Stimulated activated CD4-positive, alpha-beta T cell treated with anti-CD3 and anti-CD28 coated beads, Interleukin-12 subunit alpha, Interleukin-12 subunit beta, amount 100 ng/mL, for 48 hours (primary cell): Measurements from ENCODE around the gene GPR25.
A peak's percentile ranks its signal among the peaks of the same experiment; 100 is the strongest.

Source experiments
- DNase-seq, 3 donors: peaks; one replicate each; pipeline ENCODE4 v3.0.0-alpha.2; 2020; ENCODE audit warnings: low read depth in 2 of 3, low spot score in 1 of 3

GPR25 gene

DNA sequence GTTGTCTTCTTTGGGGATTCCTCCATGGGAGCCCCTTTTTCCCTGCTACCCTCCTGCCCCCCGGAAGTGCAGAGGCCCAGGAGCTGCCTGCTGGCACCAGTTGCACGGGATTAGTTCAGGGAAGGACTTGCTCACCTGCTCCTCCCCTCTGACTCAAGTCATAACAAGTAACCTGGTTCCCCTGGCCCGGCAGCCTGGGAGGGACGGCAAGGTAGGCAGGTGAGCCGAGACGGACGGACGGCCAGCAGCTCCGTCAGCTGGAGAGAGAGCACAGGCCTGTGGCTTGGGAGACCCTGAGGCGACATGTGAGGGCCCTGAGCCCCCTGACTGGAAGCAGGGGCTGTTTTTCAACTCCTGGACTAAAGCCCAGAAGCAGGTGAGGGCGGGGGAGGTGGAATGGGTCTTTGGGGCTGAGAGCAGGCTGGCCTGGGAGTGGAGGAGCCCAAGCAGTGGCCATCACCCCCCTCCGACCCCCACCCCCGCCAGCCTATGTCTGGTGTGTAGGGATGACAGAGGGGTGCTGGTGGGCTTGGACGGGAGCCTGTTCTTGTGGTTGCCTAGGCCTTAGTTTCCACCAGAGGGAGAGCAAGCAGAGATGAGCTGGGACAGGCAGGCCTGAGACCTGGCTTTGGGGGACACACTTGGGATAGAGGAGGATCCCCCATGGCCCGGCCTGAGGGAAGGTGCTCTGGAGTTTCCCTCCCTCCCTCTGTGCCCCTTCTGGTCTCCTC, 22.1 kb downstream of the GPR25 start, which contains the start of gene INAVA:
INAVA (plus strand) TSS at position 189 of the 731 bp plus-strand sequence. CDS start 3,501 bp downstream, outside the sequence.
- no peak for DNase-seq

DNA sequence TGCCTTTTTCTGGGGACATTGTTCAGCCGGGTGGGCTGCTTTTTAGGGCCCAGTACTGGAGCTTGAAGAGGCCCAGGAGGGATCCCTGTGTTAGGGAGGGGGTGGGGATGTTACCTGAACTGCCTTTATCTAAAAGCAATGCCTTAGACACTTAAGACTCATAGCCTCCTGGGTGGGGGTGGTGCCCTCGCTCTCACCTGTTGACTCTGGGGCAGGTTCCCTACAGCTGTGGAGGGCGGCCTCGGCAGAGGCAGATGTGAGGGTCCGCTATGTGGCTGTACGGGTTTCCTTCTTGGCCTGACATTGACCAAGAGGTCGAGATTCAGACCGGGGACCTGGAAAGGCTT, 22.6 kb downstream of the GPR25 start:
- no peak for DNase-seq

DNA sequence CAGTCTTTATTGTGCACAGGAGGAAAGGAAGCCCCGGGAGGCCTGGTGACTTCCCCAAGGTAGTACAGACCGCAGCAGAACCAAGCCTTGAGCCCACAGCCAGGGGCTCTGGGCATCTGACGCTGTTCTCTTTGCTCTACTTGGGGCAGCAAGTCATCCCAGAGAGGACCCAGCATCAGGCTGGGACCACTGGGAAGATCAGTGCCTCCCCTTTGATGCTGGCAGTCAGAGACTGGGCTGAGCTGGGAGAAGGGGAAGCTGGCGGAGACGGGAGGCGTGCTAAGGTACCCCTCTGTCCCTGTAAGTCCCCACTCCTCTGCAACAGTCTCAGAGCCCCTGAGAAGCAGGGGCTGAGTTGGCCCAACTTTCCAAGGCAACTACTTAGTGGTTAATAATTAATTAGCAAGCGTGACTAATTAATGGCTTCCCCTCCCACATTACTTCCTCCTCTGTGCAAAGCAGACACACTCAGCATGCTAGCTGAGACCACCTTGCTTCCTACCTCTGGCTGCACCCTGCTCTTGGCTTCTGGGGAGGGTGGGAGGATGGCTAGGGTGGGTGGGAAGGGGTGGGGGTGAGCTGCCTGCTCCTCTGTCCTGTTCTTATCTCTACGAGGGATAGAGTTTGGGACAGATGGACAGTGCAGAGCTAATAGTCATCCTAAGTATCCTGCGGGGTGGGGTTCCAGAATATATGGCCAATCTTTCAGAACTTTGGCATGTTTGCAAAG, 23.2 kb downstream of the GPR25 start:
- DNase-seq: no peak

DNA sequence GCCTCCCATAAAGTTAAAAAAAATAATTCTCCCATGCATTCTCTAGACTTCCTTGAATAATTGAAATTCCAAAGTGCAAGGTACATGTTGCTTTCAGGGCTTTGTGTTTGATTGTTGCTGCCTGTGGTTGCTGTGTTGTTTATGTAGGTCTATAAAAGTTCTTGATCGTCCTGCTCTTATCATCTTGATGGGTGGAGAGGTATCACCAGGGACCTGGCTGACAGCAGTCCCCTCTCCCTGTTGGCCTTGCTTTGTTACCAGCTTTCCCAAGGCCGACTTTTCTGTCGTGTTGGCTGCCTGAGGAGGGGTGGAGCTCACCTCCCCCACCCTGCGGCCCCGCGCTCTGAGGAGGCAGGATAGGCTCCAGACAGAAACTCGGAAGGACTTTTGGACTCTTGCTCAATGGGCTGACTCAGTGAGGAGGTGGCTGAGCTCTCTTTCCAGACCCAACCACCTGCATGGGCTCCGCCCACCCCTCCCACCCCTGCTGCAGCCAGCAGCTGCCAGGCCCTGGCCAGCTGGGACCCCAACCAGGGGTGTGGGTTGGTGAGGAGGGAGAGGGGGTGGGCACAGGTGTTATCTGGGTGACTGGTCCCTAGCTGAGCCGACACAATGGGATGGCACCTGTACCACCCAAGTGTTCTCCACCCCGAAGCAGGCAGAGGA, 23.9 kb downstream of the GPR25 start:
- DNase-seq: no peak

DNA sequence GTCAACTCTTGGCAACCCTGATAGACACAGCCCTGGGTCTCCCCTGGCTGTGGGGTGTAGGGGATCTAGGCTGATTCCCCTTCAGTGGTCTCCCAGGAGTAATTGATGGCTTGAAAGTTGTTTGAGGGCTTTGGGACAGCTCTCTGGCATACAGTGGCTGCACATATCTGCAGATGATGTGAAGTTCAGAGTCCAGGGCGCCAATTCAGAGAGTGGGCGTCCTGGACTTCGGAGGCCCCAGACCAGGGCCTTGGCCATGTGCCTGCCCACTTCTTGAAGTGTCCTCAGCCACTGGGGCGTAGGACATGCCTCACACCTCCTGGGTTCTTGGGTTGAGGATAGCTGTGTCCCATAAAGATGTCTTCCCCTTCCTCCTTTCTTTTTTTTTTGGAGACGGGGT, 24.5 kb downstream of the GPR25 start:
- no peak for DNase-seq

DNA sequence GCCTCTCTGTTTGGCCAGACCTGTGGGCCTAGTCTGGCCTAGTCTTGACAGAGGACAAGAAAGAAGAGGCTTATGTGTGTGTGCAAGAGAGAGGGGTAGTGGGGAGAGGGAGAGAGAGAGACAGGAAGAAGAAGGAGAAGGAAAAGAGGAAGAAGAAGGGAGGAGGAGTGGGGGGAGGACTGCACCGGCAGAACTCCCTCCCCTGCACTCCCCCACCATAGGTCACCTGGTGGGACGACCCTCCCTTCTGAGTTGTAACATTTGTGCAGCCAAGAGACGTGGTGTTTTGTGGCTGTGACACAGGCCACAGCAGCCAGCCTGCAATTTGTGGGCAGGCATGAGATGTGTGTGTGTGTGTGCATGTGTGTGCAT, 26.2 kb downstream of the GPR25 start:
- DNase-seq: no peak

DNA sequence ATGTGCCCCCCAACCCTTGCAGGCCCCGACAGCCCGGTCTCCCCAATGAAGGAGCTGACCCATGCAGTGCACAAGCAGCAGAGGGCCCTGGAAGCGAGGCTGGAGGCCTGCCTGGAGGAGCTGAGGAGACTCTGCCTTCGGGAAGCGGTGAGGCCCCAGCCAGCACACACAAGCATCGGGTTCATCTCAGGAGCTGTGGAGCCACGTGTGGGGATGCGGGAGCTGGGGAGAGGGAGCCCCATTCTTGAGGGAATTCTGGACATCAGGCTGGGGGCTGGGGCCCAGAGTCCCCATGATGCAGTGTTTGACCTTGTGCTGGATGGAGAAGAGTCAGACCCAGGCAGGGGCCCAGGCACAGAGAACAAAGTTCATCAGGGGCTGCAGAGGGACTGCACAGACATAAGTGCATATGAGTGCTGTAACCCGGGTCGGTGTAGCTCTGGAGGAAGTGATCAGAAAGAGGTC, 26.7 kb downstream of the GPR25 start:
- no peak for DNase-seq

DNA sequence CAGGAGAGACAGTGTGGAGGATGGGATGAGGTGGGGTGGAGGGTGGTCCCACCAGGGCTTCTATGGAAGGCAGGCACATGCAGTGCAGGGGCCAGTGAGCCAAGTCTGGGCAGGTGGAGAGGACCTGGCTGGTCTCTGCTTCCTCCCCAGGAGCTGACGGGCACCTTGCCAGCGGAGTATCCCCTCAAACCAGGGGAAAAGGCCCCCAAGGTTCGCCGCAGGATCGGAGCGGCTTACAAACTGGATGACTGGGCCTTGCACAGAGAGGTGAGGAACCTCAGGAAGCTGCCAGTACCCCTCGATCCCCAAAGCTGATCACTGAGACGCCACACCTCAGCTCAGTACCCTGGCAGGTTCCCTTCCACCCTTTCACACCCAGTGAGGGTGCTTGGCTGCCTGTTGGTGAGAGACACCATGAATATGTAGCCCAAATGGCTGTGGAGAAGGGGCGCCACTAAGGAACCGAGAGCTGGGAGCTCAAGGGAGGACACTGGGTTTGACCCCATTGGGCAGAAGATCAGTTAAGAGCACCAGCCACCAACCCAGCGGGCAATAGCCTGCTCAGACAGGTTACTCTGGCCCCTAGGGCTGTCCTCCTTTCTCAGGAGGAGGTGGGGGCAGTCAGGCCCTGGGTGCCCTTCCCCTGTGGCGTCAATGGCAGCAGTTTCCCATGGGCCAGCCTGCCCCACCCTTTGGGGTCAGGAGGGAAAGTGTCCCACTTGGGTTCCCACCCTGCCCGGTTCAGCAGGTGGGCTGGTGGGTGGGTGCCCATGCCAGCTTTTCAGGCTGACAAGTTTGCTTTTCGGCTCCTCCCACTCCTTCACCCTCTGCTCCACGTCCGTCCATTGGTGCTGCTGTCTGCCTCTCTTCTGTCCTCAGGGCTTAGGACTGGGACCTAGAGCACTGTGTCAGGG, 27.4 kb downstream of the GPR25 start:
- DNase-seq: no peak

DNA sequence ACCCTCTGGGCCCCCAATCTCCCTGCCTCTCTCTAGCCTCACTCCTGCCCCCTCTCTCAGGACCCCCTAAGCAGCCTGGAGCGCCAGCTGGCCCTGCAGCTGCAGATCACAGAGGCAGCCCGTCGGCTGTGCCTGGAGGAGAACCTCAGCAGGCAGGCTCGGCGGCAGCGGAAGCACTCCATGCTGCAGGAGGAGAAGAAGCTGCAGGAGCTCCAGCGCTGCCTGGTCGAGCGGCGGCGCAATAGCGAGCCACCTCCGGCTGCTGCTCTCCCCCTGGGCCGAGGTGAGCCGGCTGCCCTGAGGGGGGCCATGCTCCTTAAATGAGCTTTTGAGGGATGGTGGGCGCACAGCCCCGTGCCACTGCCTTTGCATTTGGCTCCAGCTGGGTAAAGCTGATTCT, 28.1 kb downstream of the GPR25 start:
- DNase-seq: no peak

DNA sequence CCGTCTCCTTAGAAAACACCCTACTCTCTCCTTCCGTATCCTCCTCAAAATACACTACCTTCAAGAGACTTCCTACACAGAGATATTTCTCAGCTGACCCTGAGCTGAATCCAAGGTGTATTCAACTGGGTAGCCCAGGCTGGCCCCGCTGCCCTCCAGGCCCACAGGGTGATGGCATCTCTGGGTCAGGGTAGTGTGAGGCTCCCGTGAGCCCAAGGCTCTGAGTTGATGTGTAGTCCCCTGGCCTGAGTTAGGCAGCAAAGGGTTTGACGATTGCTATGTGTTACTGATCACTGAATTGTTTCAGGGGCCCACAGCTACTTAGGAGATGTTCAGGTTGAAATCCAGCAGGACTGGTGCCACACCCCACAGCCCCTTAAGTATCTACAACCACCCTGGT, 28.6 kb downstream of the GPR25 start:
- DNase-seq: no peak

DNA sequence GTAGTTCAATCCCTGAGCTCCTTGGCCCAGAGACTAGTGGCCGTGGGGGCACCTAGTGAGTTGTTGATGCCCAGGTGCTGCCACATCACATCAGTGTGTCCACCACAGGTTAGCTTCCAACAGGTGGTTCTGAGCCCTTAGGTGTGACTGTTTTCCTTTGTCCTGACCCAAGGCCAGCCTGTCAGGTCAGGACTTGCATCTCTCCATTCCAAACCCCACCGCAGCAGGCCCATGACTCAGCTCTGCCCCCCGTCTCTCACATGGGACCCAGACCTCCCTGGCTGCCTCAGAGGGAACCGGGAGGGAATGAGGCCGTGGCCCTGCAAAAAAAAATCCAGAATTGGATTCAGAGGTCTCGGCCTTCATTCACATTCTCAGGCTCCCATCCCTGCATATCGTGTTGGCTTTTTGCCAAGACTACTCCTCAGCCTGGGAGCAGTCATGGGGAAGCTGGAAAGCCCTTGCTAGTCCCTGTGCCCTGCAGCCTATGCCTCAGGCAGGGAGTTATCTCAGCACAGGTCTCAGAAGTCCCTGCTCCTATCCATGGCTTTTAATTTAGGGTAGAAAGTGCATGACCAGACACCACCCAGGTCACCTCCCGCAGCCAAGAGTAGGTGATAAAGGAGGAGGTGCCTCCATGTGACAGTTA, 29.1 kb downstream of the GPR25 start:
- DNase-seq: no peak

DNA sequence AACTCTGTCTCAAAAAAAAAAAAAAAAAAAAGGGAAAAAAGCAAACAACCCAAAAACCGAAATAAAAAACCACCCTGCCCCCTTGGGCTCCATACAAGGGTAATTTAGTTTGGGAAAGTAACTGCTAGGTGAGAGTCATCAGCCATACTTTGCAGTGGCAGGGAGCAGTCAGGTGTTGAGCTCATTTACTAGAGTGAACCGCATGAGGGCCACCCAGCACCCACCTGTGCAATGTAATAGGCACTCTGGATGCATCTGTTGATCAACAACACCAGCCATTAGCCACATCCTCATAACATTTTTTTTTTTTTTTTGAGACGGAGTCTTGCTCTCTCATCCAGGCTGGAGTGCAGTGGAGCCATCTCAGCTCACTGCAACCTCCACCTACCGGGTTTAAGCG, 31.0 kb downstream of the GPR25 start:
- DNase-seq: no peak

DNA sequence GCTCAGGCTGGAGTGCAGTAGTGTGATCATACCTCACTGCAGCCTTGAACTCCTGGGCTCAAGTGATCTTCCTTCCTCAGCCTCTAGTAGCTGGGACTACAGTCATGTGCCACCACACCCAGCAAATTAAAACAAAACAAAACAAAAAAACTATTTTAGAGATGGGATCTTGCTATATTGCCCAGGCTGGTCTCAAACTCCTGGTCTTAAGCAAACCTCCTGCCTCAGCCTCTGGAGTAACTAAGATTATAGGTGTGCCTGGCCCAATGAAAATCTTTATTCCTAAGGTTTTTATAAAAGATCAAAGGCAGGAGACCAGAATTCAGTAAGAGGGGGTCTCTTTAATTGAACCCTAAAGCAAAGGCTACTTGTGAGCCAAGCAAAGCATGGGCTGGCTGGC, 32.0 kb downstream of the GPR25 start:
- DNase-seq: no peak

DNA sequence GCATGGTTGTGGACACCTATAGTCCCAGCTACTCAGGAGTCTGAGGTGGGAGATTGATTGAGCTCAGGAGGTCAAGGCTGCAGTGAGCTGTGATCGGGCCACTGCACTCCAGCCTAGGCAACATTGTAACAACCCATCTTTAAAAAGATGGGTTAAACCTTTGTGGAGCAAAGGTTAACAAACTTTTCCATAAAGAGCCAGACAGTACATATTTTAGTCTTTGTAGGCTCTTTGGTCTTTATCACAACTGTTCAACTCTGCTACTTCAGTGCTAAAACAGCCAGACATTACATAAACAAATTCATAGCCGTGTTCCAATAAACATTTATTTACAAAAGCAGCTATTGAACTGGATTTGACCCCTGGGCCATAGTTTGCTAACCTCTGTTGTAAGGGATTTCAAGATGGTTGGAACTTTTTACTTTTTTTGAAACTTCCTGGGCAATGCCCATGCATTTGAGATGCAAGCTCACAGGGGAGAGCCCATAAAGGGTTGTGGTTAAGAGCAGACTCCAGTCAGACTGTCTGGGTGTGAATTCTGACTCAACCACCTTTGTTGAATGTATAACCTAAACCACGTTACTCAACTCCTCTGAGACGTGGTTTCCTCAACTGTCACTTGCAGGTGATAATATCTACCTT, 32.8 kb downstream of the GPR25 start:
- peak; percentile 15 to 44 (median 16) for DNase-seq

DNA sequence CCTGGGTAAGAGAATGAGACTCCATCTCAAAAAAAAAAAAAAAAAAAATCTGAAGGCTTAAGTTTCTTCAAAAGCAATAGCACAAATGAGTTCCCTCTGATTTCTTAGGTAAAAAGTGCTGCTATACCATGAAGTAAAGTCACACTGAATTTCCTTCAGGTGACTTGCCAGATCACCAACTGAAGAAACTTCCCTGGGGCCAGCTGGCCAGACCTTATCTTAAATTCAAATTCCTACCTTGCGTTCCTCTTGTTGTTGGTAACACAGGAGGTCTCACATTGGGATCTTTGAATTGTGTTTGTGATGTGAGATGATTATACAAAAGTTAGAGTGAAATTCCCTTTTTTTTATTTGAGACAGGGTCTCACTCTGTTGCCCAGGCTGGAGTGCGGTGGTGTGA, 33.7 kb downstream of the GPR25 start:
- no peak for DNase-seq

DNA sequence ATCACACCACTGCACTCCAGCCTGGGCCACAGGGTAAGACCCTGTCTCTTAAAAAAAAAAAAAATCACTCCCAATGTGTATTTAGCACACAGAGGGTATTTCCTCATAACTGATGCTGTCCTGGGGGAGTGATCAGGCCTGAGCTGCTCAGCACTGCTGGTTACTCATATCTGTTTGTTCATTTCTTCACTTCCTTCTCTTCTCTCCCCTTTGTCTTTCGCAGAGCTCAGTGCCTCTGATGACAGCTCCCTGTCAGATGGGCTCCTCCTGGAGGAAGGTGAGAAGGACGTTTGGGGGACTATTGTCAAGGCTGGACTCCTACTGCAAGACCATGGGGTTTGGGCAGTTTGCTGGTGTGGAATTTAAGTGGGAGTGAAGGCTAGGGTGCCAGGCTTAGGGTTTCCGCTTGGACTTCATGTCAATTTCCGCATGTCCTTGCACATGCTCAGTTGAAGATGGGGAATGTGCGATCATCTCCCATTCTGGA, 34.9 kb downstream of the GPR25 start:
- no peak for DNase-seq

DNA sequence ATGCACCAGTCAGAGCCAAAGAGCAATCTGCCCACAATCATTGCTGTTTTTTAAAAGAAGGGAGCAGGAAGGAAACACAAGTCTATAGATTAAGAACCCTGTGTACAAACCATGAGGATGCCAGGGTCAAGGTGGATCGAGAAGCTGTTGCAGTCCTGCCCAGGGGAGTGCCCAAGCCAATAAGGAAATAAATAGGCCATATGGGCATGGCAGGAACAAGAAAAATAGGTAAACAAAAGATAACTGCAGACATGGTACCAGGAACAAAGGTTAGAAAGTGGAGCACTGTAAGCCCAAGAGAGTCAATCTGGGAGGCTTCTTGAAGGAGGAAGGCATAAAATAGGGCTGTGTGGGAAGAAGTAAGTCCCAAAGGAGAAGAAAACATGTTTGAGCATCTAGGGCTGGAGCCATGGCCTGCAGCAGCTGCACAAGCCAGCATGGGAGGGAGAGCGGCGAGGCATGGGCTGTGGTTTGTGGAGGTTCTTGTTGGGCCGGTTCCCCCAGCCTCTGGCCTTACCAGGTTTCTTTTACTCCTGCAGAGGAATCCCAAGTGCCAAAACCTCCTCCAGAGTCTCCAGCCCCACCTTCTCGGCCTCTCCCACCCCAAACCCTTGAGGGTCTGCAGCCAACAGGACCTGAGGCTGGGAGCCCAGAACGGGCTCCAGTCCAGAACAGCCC, 35.5 kb downstream of the GPR25 start:
- DNase-seq: no peak

DNA sequence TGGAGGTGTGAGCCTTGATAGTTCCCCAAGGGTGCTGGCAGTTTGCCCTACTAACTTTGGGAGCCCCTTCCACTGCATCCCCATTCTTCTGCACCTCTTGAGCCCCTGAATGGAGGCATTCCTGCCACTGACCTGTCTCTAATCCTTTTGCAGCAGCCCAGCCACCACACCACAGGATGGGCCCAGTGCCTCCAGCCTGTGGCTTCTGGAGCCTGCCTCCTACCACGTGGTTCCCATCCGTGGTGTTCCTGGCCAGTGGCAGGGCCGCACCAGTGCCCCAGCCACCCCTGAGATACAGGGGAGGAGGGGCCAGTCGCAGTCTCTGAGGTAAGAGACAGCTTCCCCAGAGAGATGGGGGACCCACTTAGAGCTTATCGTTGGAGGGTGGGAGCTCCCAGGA, 36.3 kb downstream of the GPR25 start:
- DNase-seq: no peak

DNA sequence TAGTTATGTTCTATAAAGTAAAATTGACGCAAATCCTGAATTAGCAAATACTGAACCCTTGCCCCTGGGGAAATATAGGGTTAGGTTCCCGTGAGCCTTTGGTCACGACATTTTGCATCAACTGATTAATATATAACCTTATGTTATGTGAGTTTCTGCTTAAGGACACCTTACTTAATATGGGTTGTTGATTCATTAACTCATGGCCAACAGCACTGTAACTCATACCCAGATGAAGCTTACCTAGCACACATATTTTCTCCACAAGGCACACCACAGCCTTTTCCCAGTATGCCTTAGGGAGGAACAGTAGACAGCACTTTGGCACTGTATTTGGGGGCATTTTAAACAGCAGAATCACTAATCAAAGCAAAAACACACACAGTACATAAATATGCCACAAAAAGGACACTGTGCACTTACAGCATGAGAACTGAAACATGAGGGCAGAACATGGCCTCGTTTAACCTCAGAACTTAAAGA, 37.0 kb downstream of the GPR25 start:
- DNase-seq: no peak
